HG03378 (cell line): ENCODE measurements around the gene TPD52L2.
"Not testable (repeated sequence)": the region's sequence is repeated elsewhere in the genome, so short reads cannot be mapped to it uniquely, and the experiment has no call there.

Experiments used
- ATAC-seq: cut with Tn5 transposase; IDR thresholded peaks from one replicate; pipeline ENCODE4 v1.9.1; 2021; ENCODE audit warnings: mild to moderate bottlenecking, moderate library complexity; ENCODE audit not compliant: unreplicated experiment

Gene TPD52L2

GRCh38 chr20:63835021-63835858, 29.8 kb upstream of the TPD52L2 start:
- ATAC-seq, result no peak

GRCh38 chr20:63836458-63837344, 28.4 kb upstream of the TPD52L2 start:
- ATAC-seq, result no peak

- ATAC-seq, result no peak
Observed at GRCh38 chr20:63837479-63837878, 27.6 kb upstream of the TPD52L2 start.

GRCh38 chr20:63839620-63840019, 25.4 kb upstream of the TPD52L2 start:
- no peak for ATAC-seq

- no peak for ATAC-seq
Observed at GRCh38 chr20:63840405-63840828, 24.7 kb upstream of the TPD52L2 start.

- ATAC-seq, result no peak
Observed at GRCh38 chr20:63842258-63842657, 22.8 kb upstream of the TPD52L2 start.

- ATAC-seq, result no peak
Observed at GRCh38 chr20:63843222-63843621, 21.8 kb upstream of the TPD52L2 start.

GRCh38 chr20:63843778-63844177, 21.3 kb upstream of the TPD52L2 start:
- ATAC-seq, result no peak

GRCh38 chr20:63844511-63844991, 20.5 kb upstream of the TPD52L2 start:
- ATAC-seq, result no peak

GRCh38 chr20:63846128-63846771, 18.8 kb upstream of the TPD52L2 start:
- no peak for ATAC-seq

- no peak for ATAC-seq
Observed at GRCh38 chr20:63846888-63847236, 18.2 kb upstream of the TPD52L2 start.

- ATAC-seq, result no peak
Observed at GRCh38 chr20:63847237-63848002, 17.6 kb upstream of the TPD52L2 start.

- no peak for ATAC-seq
Observed at GRCh38 chr20:63848003-63848911, 16.8 kb upstream of the TPD52L2 start.

GRCh38 chr20:63850689-63851547, 14.2 kb upstream of the TPD52L2 start:
- peak; percentile 69 for ATAC-seq

GRCh38 chr20:63851548-63851943, 13.5 kb upstream of the TPD52L2 start:
- ATAC-seq, result not testable (repeated sequence)

GRCh38 chr20:63853733-63854068, 11.4 kb upstream of the TPD52L2 start:
- ATAC-seq, result not testable (repeated sequence)

- no peak for ATAC-seq
Observed at GRCh38 chr20:63854069-63854765, 10.9 kb upstream of the TPD52L2 start.

GRCh38 chr20:63854766-63855362, 10.2 kb upstream of the TPD52L2 start:
- ATAC-seq, result no peak
